HepG2 (cell line): ENCODE measurements around the gene QKI.

Experiments used
- ASH2L ChIP-seq: fragments of 300-600, 200-600 bp; sonication (generic); IDR thresholded peaks from 2 replicates; pipeline ENCODE4 v1.7.0; 2017; ENCODE audit warnings: low read depth, mild to moderate bottlenecking, moderate library complexity, mixed read lengths, low read length; ENCODE audit not compliant: insufficient read length
- CEBPB ChIP-seq: IDR thresholded peaks from 2 replicates; pipeline ENCODE4 v1.6.1; 2011; ENCODE audit warnings: low read depth, low read length, improper control_type of control experiment, borderline replicate concordance
- DR1 ChIP-seq: sonication (generic); formaldehyde crosslinking; IDR thresholded peaks from 2 replicates; pipeline ENCODE4 v1.8.0; 2021; ENCODE audit warnings: mild to moderate bottlenecking, missing genetic modification reagents, inconsistent platforms
- ELF1 ChIP-seq: sonication (generic); formaldehyde crosslinking; IDR thresholded peaks from 2 replicates; pipeline ENCODE4 v1.4.0; 2020; ENCODE audit warnings: missing genetic modification reagents
- FOXJ3 ChIP-seq: sonication (generic); formaldehyde crosslinking; IDR thresholded peaks from 2 replicates; pipeline ENCODE4 v1.4.0; 2020; ENCODE audit warnings: missing genetic modification reagents, mild to moderate bottlenecking, borderline replicate concordance
- NFE2L2 ChIP-seq: fragments of 150-350 bp; IDR thresholded peaks from 2 replicates; pipeline ENCODE4 v1.6.1; 2014; ENCODE audit warnings: low read length
- NFIB ChIP-seq: sonication (generic); formaldehyde crosslinking; IDR thresholded peaks from 2 replicates; pipeline ENCODE4 v1.9.0; 2021; ENCODE audit warnings: missing genetic modification reagents, mild to moderate bottlenecking, borderline replicate concordance
- POLR2A ChIP-seq, 2 experiments: IDR thresholded peaks; 2 replicates each; pipeline ENCODE4 v1.6.1; 2011; ENCODE audit warnings: low read depth in 2 of 2, low read length in 2 of 2, mild to moderate bottlenecking in 1 of 2, moderate library complexity in 1 of 2; ENCODE audit not compliant: insufficient read depth in 1 of 2
- POLR2AphosphoS5 ChIP-seq: IDR thresholded peaks from 2 replicates; pipeline ENCODE4 v1.6.1; 2012; ENCODE audit warnings: low read depth, low read length
- RAD21 ChIP-seq: fragments of 450-650 bp; formaldehyde crosslinking; IDR thresholded peaks from 2 replicates; pipeline ENCODE4 v1.5.0; 2020; ENCODE audit warnings: mild to moderate bottlenecking
- ZNF543 ChIP-seq: sonication (generic); formaldehyde crosslinking; IDR thresholded peaks from 2 replicates; pipeline ENCODE4 v1.4.0; 2020; ENCODE audit warnings: mild to moderate bottlenecking, missing genetic modification reagents
- ZNF614 ChIP-seq: IDR thresholded peaks from 2 replicates; pipeline ENCODE4 v1.6.1; 2018; ENCODE audit warnings: missing biosample characterization, missing genetic modification reagents, inconsistent platforms, borderline replicate concordance
- ZNF776 ChIP-seq: sonication (generic); formaldehyde crosslinking; IDR thresholded peaks from 2 replicates; pipeline ENCODE4 v1.4.0; 2020; ENCODE audit warnings: mild to moderate bottlenecking, missing genetic modification reagents
- TF ChIP-seq, protein P1 (sequence below): sonication (generic); formaldehyde crosslinking; IDR thresholded peaks from 2 replicates; pipeline ENCODE4 v1.4.0; 2020; ENCODE audit warnings: missing genetic modification reagents, mild to moderate bottlenecking, borderline replicate concordance

- TF ChIP-seq FOXJ3, result no peak
- TF ChIP-seq NFIB (CRISPR knock-in tag), result no peak
- TF ChIP-seq NFE2L2, result no peak
- TF ChIP-seq ELF1 (CRISPR knock-in tag), result no peak
- no peak for TF ChIP-seq POLR2A (IDR thresholded peaks at IDR 0.05; ENCODE audit: insufficient read depth in 1 of 2, low read depth in 2 of 2, low read length in 2 of 2)
- TF ChIP-seq ASH2L, result no peak
- TF ChIP-seq ZNF543 (CRISPR knock-in tag), result no peak
- TF ChIP-seq ZNF614, result no peak
- TF ChIP-seq, protein P1, sequence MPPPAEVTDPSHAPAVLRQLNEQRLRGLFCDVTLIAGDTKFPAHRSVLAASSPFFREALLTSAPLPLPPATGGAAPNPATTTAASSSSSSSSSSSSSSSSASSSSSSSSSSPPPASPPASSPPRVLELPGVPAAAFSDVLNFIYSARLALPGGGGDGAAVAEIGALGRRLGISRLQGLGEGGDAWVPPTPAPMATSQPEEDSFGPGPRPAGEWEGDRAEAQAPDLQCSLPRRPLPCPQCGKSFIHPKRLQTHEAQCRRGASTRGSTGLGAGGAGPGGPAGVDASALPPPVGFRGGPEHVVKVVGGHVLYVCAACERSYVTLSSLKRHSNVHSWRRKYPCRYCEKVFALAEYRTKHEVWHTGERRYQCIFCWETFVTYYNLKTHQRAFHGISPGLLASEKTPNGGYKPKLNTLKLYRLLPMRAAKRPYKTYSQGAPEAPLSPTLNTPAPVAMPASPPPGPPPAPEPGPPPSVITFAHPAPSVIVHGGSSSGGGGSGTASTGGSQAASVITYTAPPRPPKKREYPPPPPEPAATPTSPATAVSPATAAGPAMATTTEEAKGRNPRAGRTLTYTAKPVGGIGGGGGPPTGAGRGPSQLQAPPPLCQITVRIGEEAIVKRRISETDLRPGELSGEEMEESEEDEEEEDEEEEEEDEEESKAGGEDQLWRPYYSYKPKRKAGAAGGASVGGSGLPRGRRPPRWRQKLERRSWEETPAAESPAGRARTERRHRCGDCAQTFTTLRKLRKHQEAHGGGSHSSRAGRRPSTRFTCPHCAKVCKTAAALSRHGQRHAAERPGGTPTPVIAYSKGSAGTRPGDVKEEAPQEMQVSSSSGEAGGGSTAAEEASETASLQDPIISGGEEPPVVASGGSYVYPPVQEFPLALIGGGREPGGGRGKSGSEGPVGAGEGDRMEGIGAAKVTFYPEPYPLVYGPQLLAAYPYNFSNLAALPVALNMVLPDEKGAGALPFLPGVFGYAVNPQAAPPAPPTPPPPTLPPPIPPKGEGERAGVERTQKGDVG, result no peak
- no peak for TF ChIP-seq CEBPB
- TF ChIP-seq RAD21, result no peak
- no peak for TF ChIP-seq POLR2AphosphoS5
- no peak for TF ChIP-seq ZNF776 (CRISPR knock-in tag)
- no peak for TF ChIP-seq DR1
Measured at GRCh38 chr6:163428373-163428772, 13.9 kb downstream of the QKI start.
